Neuronal stem cell (in vitro differentiated cells): ENCODE data around the gene DCST1.

Experiments used
- DNase-seq: peaks from one replicate; pipeline ENCODE4 v3.0.0-alpha.2; 2013; ENCODE audit warnings: low spot score
- H2AFZ ChIP-seq: one replicate; pipeline ENCODE4 v1.6.1; 2013; ENCODE audit warnings: mild to moderate bottlenecking, low read length, inconsistent platforms
- H2AK5ac ChIP-seq: 2 replicates; pipeline ENCODE4 v1.6.1; 2013; ENCODE audit warnings: low read depth, mild to moderate bottlenecking, inconsistent platforms, low read length, moderate library complexity, mixed read lengths
- H2BK120ac ChIP-seq: 2 replicates; pipeline ENCODE4 v1.6.1; 2013; ENCODE audit warnings: low read depth, mild to moderate bottlenecking, inconsistent platforms, low read length, moderate library complexity, mixed read lengths
- H2BK12ac ChIP-seq: one replicate; pipeline ENCODE4 v1.6.1; 2013; ENCODE audit warnings: low read length, inconsistent platforms
- H2BK15ac ChIP-seq: 2 replicates; pipeline ENCODE4 v1.6.1; 2013; ENCODE audit warnings: mild to moderate bottlenecking, low read length, inconsistent platforms, mixed read lengths
- H2BK5ac ChIP-seq: one replicate; pipeline ENCODE4 v1.6.1; 2013; ENCODE audit warnings: inconsistent platforms, mild to moderate bottlenecking, low read length, moderate library complexity
- H3K14ac ChIP-seq: one replicate; pipeline ENCODE4 v1.6.1; 2013; ENCODE audit warnings: low read length, inconsistent platforms
- H3K18ac ChIP-seq: 2 replicates; pipeline ENCODE4 v1.6.1; 2013; ENCODE audit warnings: low read length, inconsistent platforms
- H3K23ac ChIP-seq: 2 replicates; pipeline ENCODE4 v1.6.1; 2013; ENCODE audit warnings: low read depth, mild to moderate bottlenecking, mixed read lengths, low read length, inconsistent platforms; ENCODE audit not compliant: poor library complexity
- H3K27ac ChIP-seq: replicated peaks from 3 replicates; pipeline ENCODE4 v1.5.1; 2013; ENCODE audit warnings: low read length, inconsistent platforms
- H3K27me3 ChIP-seq, 3 experiments: 2 replicates each; pipeline ENCODE4 v1.6.1; 2013; ENCODE audit warnings: low read length in 3 of 3, mild to moderate bottlenecking in 2 of 3, inconsistent platforms in 1 of 3, low read depth in 1 of 3, mixed read lengths in 1 of 3, moderate library complexity in 1 of 3; ENCODE audit not compliant: control insufficient read depth in 3 of 3, insufficient read depth in 3 of 3
- H3K36me3 ChIP-seq, 2 donors: replicated peaks in 1 of 2; 2 replicates each; pipeline ENCODE4 v1.6.1; 2013; ENCODE audit warnings: low read length in 2 of 2; ENCODE audit not compliant: control insufficient read depth in 2 of 2, insufficient read depth in 2 of 2
- H3K4ac ChIP-seq: 2 replicates; pipeline ENCODE4 v1.6.1; 2013; ENCODE audit warnings: inconsistent platforms, mild to moderate bottlenecking, low read length, moderate library complexity
- H3K4me1 ChIP-seq, 2 donors: 1 replicate in 1 of 2; 2 replicates in 1 of 2; pipeline ENCODE4 v1.6.1; 2013; ENCODE audit warnings: low read length in 2 of 2, low read depth in 1 of 2; ENCODE audit not compliant: control insufficient read depth in 2 of 2, insufficient read depth in 1 of 2
- H3K4me2 ChIP-seq: one replicate; pipeline ENCODE4 v1.6.1; 2013; ENCODE audit warnings: mild to moderate bottlenecking, low read length, inconsistent platforms; ENCODE audit not compliant: insufficient read depth, poor library complexity, severe bottlenecking
- H3K4me3 ChIP-seq, 2 donors: 2 replicates each; pipeline ENCODE4 v1.5.1; 2013; ENCODE audit warnings: low read length in 2 of 2, mild to moderate bottlenecking in 2 of 2, inconsistent platforms in 1 of 2, moderate library complexity in 1 of 2
- H3K79me1 ChIP-seq: one replicate; pipeline ENCODE4 v1.6.1; 2013; ENCODE audit warnings: low read depth, mild to moderate bottlenecking, inconsistent platforms, low read length, moderate library complexity
- H3K9ac ChIP-seq: one replicate; pipeline ENCODE4 v1.6.1; 2013; ENCODE audit warnings: mild to moderate bottlenecking, low read depth, low read length, inconsistent platforms; ENCODE audit not compliant: poor library complexity
- H3K9me3 ChIP-seq, 2 donors: replicated peaks in 1 of 2; 2 replicates each; pipeline versions ENCODE3 to v1.6.1; 2013; ENCODE audit warnings: low read length in 2 of 2, mild to moderate bottlenecking in 2 of 2, inconsistent platforms in 1 of 2, low read depth in 1 of 2, mixed read lengths in 1 of 2, moderate library complexity in 1 of 2; ENCODE audit not compliant: control insufficient read depth in 2 of 2, insufficient read depth in 1 of 2
- H4K8ac ChIP-seq: one replicate; pipeline ENCODE4 v1.6.1; 2013; ENCODE audit warnings: low read depth, mild to moderate bottlenecking, inconsistent platforms, low read length, moderate library complexity
- H4K91ac ChIP-seq: one replicate; pipeline ENCODE4 v1.6.1; 2013; ENCODE audit warnings: low read length, low read depth, mild to moderate bottlenecking, inconsistent platforms; ENCODE audit not compliant: poor library complexity
- WGBS, 2 donors: extraction: QIAGEN DNeasy Blood & Tissue Kit; methylation state at CpG; one replicate each; pipeline ENCODE4 v1.1.7; 2013; ENCODE audit warnings: missing lambda C conversion rate in 2 of 2, mixed read lengths in 1 of 2; ENCODE audit not compliant: insufficient read length in 2 of 2, insufficient replicate concordance in 1 of 2; ENCODE audit errors: extremely low coverage in 2 of 2; 5-methylcytosine and 5-hydroxymethylcytosine counted together

The DCST1 gene

GRCh38 chr1:155040358-155041093, 6.9 kb downstream of the DCST1 start:
- Histone ChIP-seq H2BK120ac (peak overlapping the region; percentile 4), H3K4me1 (peaks cover 10 to 17% of the 10 kb centered on the region in 2 donors), H4K8ac (no peak overlapping the region), H2AFZ (no peak overlapping the region), H3K4me3 (no peak overlapping the region), H2BK15ac (no peak overlapping the region), H3K9ac (no peak overlapping the region), H2BK5ac (no peak overlapping the region), H3K14ac (no peak overlapping the region), H2BK12ac (no peak overlapping the region), H3K27me3 (no peaks in the 10 kb centered on the region), H3K23ac (no peak overlapping the region), H3K79me1 (no peaks in the 10 kb centered on the region), H3K4ac (no peak overlapping the region), H2AK5ac (no peak overlapping the region), H3K27ac (no peak overlapping the region), H3K4me2 (no peak overlapping the region), H3K18ac (no peak overlapping the region), H3K36me3 (no peaks in the 10 kb centered on the region), H4K91ac (no peak overlapping the region), H3K9me3 (peaks cover 0 to 3% of the 10 kb centered on the region in 2 donors)
- no peak for DNase-seq
- WGBS, 2 donors = no CpG with 5 or more reads among the region's 14 CpGs

DNA sequence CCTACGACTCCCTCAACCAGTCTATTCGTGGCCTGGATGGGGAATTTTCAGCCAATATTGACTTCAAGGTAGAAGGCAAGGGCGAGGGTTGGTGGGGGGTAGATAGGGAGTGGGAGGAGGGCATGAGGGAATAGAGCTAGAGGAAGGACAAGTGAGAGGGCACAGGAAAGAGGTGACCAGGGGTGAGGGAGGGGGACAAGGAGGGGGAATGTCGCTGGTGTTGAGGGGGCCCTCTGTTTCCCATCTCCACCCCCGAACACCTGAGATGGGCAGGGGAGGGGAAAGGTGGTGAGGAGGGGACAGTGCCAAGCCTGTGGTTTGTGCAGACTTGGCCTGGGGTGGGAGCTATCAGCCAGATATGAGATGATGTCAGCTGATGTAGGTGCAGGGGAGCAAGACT, 9.2 kb downstream of the DCST1 start:
- H3K79me1 ChIP-seq = no peaks in the 10 kb centered on the region
- H2AFZ ChIP-seq = no peak overlapping the region
- H4K91ac ChIP-seq = no peak overlapping the region
- no peak overlapping the region for H3K4me2 ChIP-seq
- H3K23ac ChIP-seq = peak overlapping the region; percentile 48
- H3K9ac ChIP-seq = peak overlapping the region; percentile 50
- H2BK15ac ChIP-seq = no peak overlapping the region
- no peak overlapping the region for H2BK120ac ChIP-seq
- no CpG with 5 or more reads among the region's 5 CpGs for WGBS, 2 donors
- no peak overlapping the region for H3K18ac ChIP-seq
- H2BK5ac ChIP-seq = no peak overlapping the region
- H3K27ac ChIP-seq = no peak overlapping the region
- peaks cover 0 to 3% of the 10 kb centered on the region in 2 donors for H3K9me3 ChIP-seq
- H3K14ac ChIP-seq = no peak overlapping the region
- peaks cover 8 to 12% of the 10 kb centered on the region in 2 donors for H3K4me1 ChIP-seq
- no peaks in the 10 kb centered on the region for H3K27me3 ChIP-seq
- peak overlapping the region; percentile 54 for H2AK5ac ChIP-seq
- H3K4ac ChIP-seq = no peak overlapping the region
- H3K36me3 ChIP-seq = no peaks in the 10 kb centered on the region
- no peak overlapping the region for H3K4me3 ChIP-seq
- no peak for DNase-seq
- H4K8ac ChIP-seq = no peak overlapping the region
- H2BK12ac ChIP-seq = peak overlapping the region; percentile 2

DNA sequence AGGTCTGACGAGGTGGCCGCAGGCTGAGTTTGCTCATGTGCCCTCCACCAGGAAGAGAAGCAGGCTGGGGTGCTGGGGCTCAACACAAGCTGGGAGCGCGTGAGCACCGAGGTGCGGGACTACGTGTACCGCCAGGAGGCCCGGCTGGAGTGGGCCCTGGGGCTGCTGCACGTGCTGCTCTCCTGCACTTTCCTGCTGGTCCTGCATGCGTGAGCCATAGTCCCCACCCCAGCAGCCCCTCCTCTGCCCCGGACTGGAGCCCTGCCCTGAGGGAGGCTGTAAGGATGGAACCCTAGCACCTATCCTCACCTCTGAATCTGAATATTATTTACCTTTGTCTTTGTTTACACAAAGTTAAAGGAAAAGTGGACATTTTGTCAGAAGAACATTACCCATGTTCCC, 9.7 kb downstream of the DCST1 start:
- Histone ChIP-seq H3K27ac (no peak overlapping the region), H3K18ac (no peak overlapping the region), H2BK120ac (no peak overlapping the region), H4K8ac (no peak overlapping the region), H3K4me3 (no peak overlapping the region), H2BK12ac (peak overlapping the region; percentile 2), H3K14ac (no peak overlapping the region), H3K27me3 (no peaks in the 10 kb centered on the region), H3K4ac (no peak overlapping the region), H2BK15ac (no peak overlapping the region), H2AK5ac (peak overlapping the region; percentile 54), H3K23ac (peak overlapping the region; percentile 48), H3K4me1 (peaks cover 8 to 14% of the 10 kb centered on the region in 2 donors), H3K4me2 (no peak overlapping the region), H3K36me3 (no peaks in the 10 kb centered on the region), H4K91ac (no peak overlapping the region), H3K79me1 (no peaks in the 10 kb centered on the region), H2AFZ (no peak overlapping the region), H2BK5ac (no peak overlapping the region), H3K9ac (no peak overlapping the region), H3K9me3 (peaks cover 0 to 3% of the 10 kb centered on the region in 2 donors)
- WGBS, 2 donors = no CpG with 5 or more reads among the region's 12 CpGs
- no peak for DNase-seq

DNA sequence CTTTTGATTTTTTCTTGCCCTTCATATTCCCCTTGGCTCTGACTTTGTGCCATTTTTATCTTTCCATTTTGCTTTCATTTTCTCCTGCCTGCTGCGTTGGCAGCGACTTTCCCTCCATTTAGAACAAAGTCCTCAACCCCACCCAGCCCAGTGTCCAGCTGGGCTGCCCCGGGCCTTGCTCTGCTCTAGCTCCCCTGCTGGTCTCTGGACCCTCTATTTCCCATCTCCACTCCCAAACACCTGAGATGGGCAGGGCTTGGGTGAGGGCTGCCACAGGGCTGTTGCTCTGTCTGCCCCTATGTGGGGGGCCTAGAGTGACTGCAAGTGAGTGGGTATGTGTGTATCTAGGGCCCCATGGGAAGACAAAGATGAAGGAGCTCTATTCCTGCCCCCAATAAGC, 10.2 kb downstream of the DCST1 start:
- Histone ChIP-seq H3K4me2 (no peak overlapping the region), H3K9ac (no peak overlapping the region), H3K36me3 (no peaks in the 10 kb centered on the region), H3K27me3 (no peaks in the 10 kb centered on the region), H3K14ac (no peak overlapping the region), H3K9me3 (peaks cover 0 to 3% of the 10 kb centered on the region in 2 donors), H3K27ac (no peak overlapping the region), H4K8ac (no peak overlapping the region), H4K91ac (no peak overlapping the region), H3K18ac (no peak overlapping the region), H3K79me1 (no peaks in the 10 kb centered on the region), H3K23ac (no peak overlapping the region), H3K4ac (no peak overlapping the region), H2BK120ac (no peak overlapping the region), H2AFZ (no peak overlapping the region), H2AK5ac (peak overlapping the region; percentile 67), H2BK12ac (no peak overlapping the region), H2BK15ac (no peak overlapping the region), H2BK5ac (no peak overlapping the region), H3K4me3 (no peak overlapping the region), H3K4me1 (peaks cover 8 to 10% of the 10 kb centered on the region in 2 donors)
- no CpG with 5 or more reads among the region's 3 CpGs for WGBS, 2 donors
- no peak for DNase-seq
